Stomach (tissue), 9 donors: ENCODE measurements around the gene EEF1B2. TPM values are rescaled to one million over a fixed set of nuclear protein-coding genes. Genes with fewer than 3 reads are reported as not detected.
"Not testable (repeated sequence)": the region's sequence is repeated elsewhere in the genome, so short reads cannot be mapped to it uniquely, and the experiment has no call there.

Experiments used
- DNase-seq, 2 donors: peaks; one replicate each; pipeline versions ENCODE4 v3.0.0 to v3.0.0-alpha.2; 2013 to 2019
- H3K27ac ChIP-seq, 5 donors: fragments of 200-600 bp in 4 of 5; sonication (generic) in 4 of 5; one replicate each; pipeline ENCODE4 v1.5.1; 2013 to 2019; ENCODE audit warnings: mild to moderate bottlenecking in 1 of 5, moderate library complexity in 1 of 5
- H3K27me3 ChIP-seq, 3 donors: fragments of 200-600 bp; sonication (generic); one replicate each; pipeline ENCODE4 v1.5.1; 2017 to 2019; ENCODE audit warnings: mixed run types in 1 of 3
- H3K36me3 ChIP-seq, 4 donors: fragments of 200-600 bp; sonication (generic); 1 replicate in 3 of 4; 2 replicates in 1 of 4; pipeline ENCODE4 v1.5.1; 2016 to 2019
- H3K4me1 ChIP-seq, 4 donors: fragments of 200-600 bp; sonication (generic); one replicate each; pipeline ENCODE4 v1.5.1; 2016 to 2019
- H3K4me3 ChIP-seq, 4 donors: fragments of 200-600 bp; sonication (generic) in 3 of 4; one replicate each; pipeline ENCODE4 v1.5.1; 2016 to 2019; ENCODE audit warnings: mild to moderate bottlenecking in 1 of 4
- H3K9me3 ChIP-seq, 4 donors: fragments of 200-600 bp; sonication (generic); one replicate each; pipeline ENCODE4 v1.5.1; 2016 to 2019
- CTCF ChIP-seq, 7 experiments: fragments of 450-650 bp in 4 of 7; fragments of 200-600 bp in 3 of 7; sonication (generic) in 3 of 7; IDR thresholded peaks; one replicate each; pipeline ENCODE4 v1.5.1; 2016 to 2019; ENCODE audit warnings: antibody characterized with exemption in 7 of 7, control low read depth in 2 of 7, mild to moderate bottlenecking in 1 of 7
- EP300 ChIP-seq: sonication (generic); formaldehyde crosslinking; IDR thresholded peaks from one replicate; pipeline ENCODE4 v1.6.1; 2017; ENCODE audit warnings: antibody characterized with exemption
- POLR2A ChIP-seq, 4 donors: fragments of 450-650 bp; IDR thresholded peaks; one replicate each; pipeline ENCODE4 v1.6.1; 2016; ENCODE audit warnings: antibody characterized with exemption in 4 of 4, control low read depth in 2 of 4, mild to moderate bottlenecking in 1 of 4, moderate library complexity in 1 of 4
- POLR2AphosphoS5 ChIP-seq, 3 donors: sonication (generic); formaldehyde crosslinking; IDR thresholded peaks; one replicate each; pipeline ENCODE4 v1.6.1; 2016; ENCODE audit warnings: antibody characterized with exemption in 3 of 3
- WGBS, 5 donors: extraction: QIAGEN DNeasy Blood & Tissue Kit in 3 of 5; methylation state at CpG; one replicate each; pipeline versions ENCODE4 v1.1.5 to v1.1.7; 2013 to 2018; 5-methylcytosine and 5-hydroxymethylcytosine counted together
- intact Hi-C: fragments of 100-400 bp; cut with DNase I; formaldehyde crosslinking; loops from one replicate; pipeline ENCODE4 v1.15.1; 2023; ENCODE audit warnings: low total_unique reads
- polyA plus RNA-seq, 3 donors: library from polyadenylated mRNA; stranded (reverse); fragments of 200-250 nt; gene quantifications; one replicate each; pipeline ENCODE4 v1.2.3, GENCODE V29; 2013
- total RNA-seq, 5 donors: library from RNA; depleted of rRNA; stranded (reverse); fragments of >200 nt; gene quantifications; one replicate each; pipeline versions ENCODE4 v1.1.0 to v1.2.3, GENCODE V29; 2014 to 2016
- donor health status: healthy with polysubstance abuse.
- donor health status: Bipolar disorder and iron deficiency.
- donor health status: healthy.

The EEF1B2 gene
- total and polyA plus RNA-seq, 8 donors = 62.6 to 1,000 (median 622) TPM

- no peak for DNase-seq
- peaks cover 25 to 62% (median 55%) of the 10 kb centered on the region in 4 donors for H3K36me3 ChIP-seq
- no peaks in the 10 kb centered on the region for H3K27me3 ChIP-seq
- no peak overlapping the region for H3K4me3 ChIP-seq
- intact Hi-C loops = no loop called here
- 70 to 92% (median 87%) methylated on average over 3 of the region's 3 CpGs for WGBS, 5 donors
- H3K4me1 ChIP-seq = peaks cover 11 to 35% (median 22%) of the 10 kb centered on the region in 4 donors
- H3K9me3 ChIP-seq = no peaks in the 10 kb centered on the region
- TF ChIP-seq CTCF (IDR thresholded peaks at IDR 0.05) (no peak), POLR2A (IDR thresholded peaks at IDR 0.05) (no peak), POLR2AphosphoS5 (IDR thresholded peaks at IDR 0.05) (no peak), EP300 (no peak)
- H3K27ac ChIP-seq = no peak overlapping the region
These were observed 3.7 kb downstream of the EEF1B2 start for GRCh38 chr2:206163251-206163880.

DNA sequence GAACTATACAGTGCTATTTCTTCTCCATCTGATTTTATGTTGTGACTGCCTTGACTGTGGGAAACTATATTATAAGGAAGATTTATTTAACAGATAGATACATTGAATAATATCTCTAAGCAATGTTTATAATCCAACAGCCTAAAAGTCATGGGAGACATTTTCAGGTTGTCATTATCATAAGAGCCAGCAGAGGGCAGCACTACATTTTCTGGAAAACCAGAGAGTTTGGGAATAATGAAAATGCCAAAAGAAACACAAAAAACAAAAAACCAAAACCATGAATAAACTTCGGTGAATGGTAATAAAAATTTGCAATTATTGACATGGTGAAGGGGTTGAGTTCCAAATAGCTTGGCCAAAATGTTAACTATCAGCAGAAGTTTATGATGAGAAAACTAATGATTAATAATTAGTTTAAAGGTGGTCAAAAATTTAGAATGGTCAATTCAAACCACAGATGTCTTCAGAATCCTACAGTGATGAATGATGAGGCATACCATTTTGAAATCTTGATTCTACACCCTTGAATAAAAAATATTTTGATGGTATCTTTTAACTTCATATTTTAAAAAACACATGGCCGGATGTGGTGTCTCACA lies 4.7 kb downstream of the EEF1B2 start:
- 68 to 83% (median 80%) methylated on average over 2 of the region's 2 CpGs for WGBS, 5 donors
- intact Hi-C loops = no loop called here
- H3K9me3 ChIP-seq = no peaks in the 10 kb centered on the region
- DNase-seq = peak in 1 of 2 donors; percentile 66
- TF ChIP-seq EP300 = no peak
- TF ChIP-seq CTCF (IDR thresholded peaks at IDR 0.05) = peak in 5 of 7 experiments; percentile 15 to 70 (median 58)
- H3K27ac ChIP-seq = no peak overlapping the region
- peaks cover 11 to 33% (median 21%) of the 10 kb centered on the region in 4 donors for H3K4me1 ChIP-seq
- H3K36me3 ChIP-seq = peaks cover 25 to 66% (median 55%) of the 10 kb centered on the region in 4 donors
- H3K27me3 ChIP-seq = no peaks in the 10 kb centered on the region
- no peak overlapping the region for H3K4me3 ChIP-seq

DNA sequence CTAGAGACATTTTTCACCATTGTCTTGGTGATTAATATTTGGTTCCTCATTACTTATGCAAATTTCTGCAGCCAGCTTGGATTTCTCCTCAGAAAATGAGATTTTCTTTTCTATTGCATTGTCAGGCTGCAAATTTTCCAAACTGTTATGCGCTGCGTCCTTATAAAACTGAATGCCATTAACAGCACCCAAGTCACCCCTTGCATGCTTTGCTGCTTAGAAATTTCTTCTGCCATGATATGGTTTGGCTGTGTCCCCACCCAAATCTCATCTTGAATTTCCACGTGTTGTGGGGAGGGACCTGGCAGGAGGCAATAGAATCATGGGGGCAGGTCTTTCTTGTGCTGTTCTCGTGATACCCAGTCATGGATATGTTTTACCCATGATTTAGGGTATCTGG lies 8.5 kb downstream of the EEF1B2 start:
- H3K36me3 ChIP-seq = peaks cover 3 to 40% (median 29%) of the 10 kb centered on the region in 4 donors
- H3K27me3 ChIP-seq, intact Hi-C loops, H3K27ac ChIP-seq, H3K4me1 ChIP-seq, DNase-seq, H3K9me3 ChIP-seq, H3K4me3 ChIP-seq: not testable (repeated sequence)
- 95 to 99% (median 97%) methylated on average over 4 of the region's 4 CpGs for WGBS, 5 donors

DNA sequence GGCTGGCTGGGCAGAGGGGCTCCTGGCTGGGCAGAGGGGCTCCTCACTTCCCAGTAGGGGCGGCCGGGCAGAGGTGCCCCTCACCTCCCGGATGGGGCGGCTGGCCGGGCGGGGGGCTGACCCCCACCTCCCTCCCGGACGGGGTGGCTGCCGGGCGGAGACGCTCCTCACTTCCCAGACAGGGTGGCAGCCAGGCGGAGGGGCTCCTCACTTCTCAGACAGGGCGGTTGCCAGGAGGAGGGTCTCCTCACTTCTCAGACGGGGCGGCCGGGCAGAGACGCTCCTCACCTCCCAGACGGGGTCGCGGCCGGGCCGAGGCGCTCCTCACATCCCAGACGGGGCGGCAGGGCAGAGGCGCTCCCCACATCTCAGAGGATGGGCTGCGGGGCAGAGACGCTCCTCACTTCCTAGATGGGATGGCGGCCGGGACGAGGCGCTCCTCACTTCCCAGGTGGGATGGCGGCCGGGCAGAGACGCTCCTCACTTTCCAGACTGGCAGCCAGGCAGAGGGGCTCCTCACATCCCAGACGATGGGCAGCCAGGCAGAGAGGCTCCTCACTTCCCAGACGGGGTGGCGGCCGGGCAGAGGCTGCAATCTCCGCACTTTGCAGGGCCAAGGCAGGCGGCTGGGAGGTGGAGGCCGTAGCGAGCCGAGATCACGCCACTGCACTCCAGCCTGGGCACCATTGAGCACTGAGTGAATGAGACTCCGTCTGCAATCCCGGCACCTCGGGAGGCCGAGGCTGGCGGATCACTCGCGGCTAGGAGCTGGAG lies 12.1 kb downstream of the EEF1B2 start:
- intact Hi-C loops, DNase-seq, H3K9me3 ChIP-seq, H3K4me1 ChIP-seq, H3K27me3 ChIP-seq, H3K27ac ChIP-seq, H3K4me3 ChIP-seq: not testable (repeated sequence)
- peaks cover 0 to 15% (median 12%) of the 10 kb centered on the region in 4 donors for H3K36me3 ChIP-seq
- WGBS, 5 donors = 95 to 100% (median 96%) methylated on average over 11 to 44 of the region's 52 CpGs; no CpG with 5 or more reads in 1 of the 5 donors

- TF ChIP-seq CTCF (IDR thresholded peaks at IDR 0.05) (no peak), POLR2AphosphoS5 (IDR thresholded peaks at IDR 0.05) (no peak), POLR2A (IDR thresholded peaks at IDR 0.05) (no peak), EP300 (no peak)
- 91 to 100% (median 95%) methylated on average over 3 to 4 of the region's 4 CpGs for WGBS, 5 donors
- Histone ChIP-seq H3K4me3 (no peak overlapping the region), H3K27me3 (no peaks in the 10 kb centered on the region), H3K27ac (no peak overlapping the region), H3K36me3 (peaks cover 0 to 6% (median 1%) of the 10 kb centered on the region in 4 donors), H3K9me3 (no peaks in the 10 kb centered on the region), H3K4me1 (no peaks in the 10 kb centered on the region)
- DNase-seq = no peak
- intact Hi-C loops = no loop called here
These were observed 13.5 kb downstream of the EEF1B2 start for GRCh38 chr2:206173147-206173546.
